ENCODE results near the gene HEXIM2. TPM values are rescaled to one million over a fixed set of nuclear protein-coding genes. Genes with fewer than 3 reads are reported as not detected.

The HEXIM2 gene
- total RNA-seq, 1 donor from 2014 or later: 10.4 TPM

GRCh38 chr17:45137561-45138305 lies 23.9 kb upstream of the HEXIM2 start:
- Mint-ChIP-seq H3K36me3 (ENCODE audit: low read depth) (no peaks in the 10 kb centered on the region), H3K4me3 (no peak overlapping the region), H3K4me1 (peaks cover 14% of the 10 kb centered on the region), H3K9me3 (no peaks in the 10 kb centered on the region), H3K27me3 (ENCODE audit: low read depth) (peaks cover 4% of the 10 kb centered on the region), H3K27ac (ENCODE audit: unreplicated experiment) (no peak overlapping the region)
- no peak for DNase-seq (ENCODE audit: low read depth, low spot score)
- TF ChIP-seq, protein P1, sequence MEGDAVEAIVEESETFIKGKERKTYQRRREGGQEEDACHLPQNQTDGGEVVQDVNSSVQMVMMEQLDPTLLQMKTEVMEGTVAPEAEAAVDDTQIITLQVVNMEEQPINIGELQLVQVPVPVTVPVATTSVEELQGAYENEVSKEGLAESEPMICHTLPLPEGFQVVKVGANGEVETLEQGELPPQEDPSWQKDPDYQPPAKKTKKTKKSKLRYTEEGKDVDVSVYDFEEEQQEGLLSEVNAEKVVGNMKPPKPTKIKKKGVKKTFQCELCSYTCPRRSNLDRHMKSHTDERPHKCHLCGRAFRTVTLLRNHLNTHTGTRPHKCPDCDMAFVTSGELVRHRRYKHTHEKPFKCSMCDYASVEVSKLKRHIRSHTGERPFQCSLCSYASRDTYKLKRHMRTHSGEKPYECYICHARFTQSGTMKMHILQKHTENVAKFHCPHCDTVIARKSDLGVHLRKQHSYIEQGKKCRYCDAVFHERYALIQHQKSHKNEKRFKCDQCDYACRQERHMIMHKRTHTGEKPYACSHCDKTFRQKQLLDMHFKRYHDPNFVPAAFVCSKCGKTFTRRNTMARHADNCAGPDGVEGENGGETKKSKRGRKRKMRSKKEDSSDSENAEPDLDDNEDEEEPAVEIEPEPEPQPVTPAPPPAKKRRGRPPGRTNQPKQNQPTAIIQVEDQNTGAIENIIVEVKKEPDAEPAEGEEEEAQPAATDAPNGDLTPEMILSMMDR (conservative IDR thresholded peaks at IDR 0.05): no peak

- Mint-ChIP-seq H3K4me1 (peaks cover 14% of the 10 kb centered on the region), H3K27ac (ENCODE audit: unreplicated experiment) (no peak overlapping the region)
These were observed 22.7 kb upstream of the HEXIM2 start for GRCh38 chr17:45138911-45139532.

GRCh38 chr17:45139533-45139920 lies 22.1 kb upstream of the HEXIM2 start:
- no peaks in the 10 kb centered on the region for H3K36me3 Mint-ChIP-seq (ENCODE audit: low read depth)
- no peaks in the 10 kb centered on the region for H3K9me3 Mint-ChIP-seq
- no peak for DNase-seq (ENCODE audit: low read depth, low spot score)
- H3K4me3 Mint-ChIP-seq: peak overlapping the region; percentile 28
- TF ChIP-seq, protein P1 (conservative IDR thresholded peaks at IDR 0.05): no peak
- H3K27me3 Mint-ChIP-seq (ENCODE audit: low read depth): peaks cover 4% of the 10 kb centered on the region
- no peak overlapping the region for H3K27ac Mint-ChIP-seq (ENCODE audit: unreplicated experiment)
- H3K4me1 Mint-ChIP-seq: peaks cover 14% of the 10 kb centered on the region

More at GRCh38 chr17:45138911-45139532, 22.7 kb upstream of the HEXIM2 start:
- Mint-ChIP-seq H3K36me3 (ENCODE audit: low read depth) (no peaks in the 10 kb centered on the region), H3K4me3 (no peak overlapping the region), H3K27me3 (ENCODE audit: low read depth) (peaks cover 4% of the 10 kb centered on the region), H3K9me3 (no peaks in the 10 kb centered on the region)
- TF ChIP-seq, protein P1 (conservative IDR thresholded peaks at IDR 0.05): no peak
- DNase-seq (ENCODE audit: low read depth, low spot score): no peak

- H3K36me3 Mint-ChIP-seq (ENCODE audit: low read depth): no peaks in the 10 kb centered on the region
- peaks cover 8% of the 10 kb centered on the region for H3K27me3 Mint-ChIP-seq (ENCODE audit: low read depth)
- H3K4me1 Mint-ChIP-seq: peaks cover 24% of the 10 kb centered on the region
- TF ChIP-seq, protein P1 (conservative IDR thresholded peaks at IDR 0.05): no peak
- DNase-seq (ENCODE audit: low read depth, low spot score): no peak
- no peaks in the 10 kb centered on the region for H3K9me3 Mint-ChIP-seq
- no peak overlapping the region for H3K27ac Mint-ChIP-seq (ENCODE audit: unreplicated experiment)
- H3K4me3 Mint-ChIP-seq: peak overlapping the region; percentile 31
These were observed 18.5 kb upstream of the HEXIM2 start for GRCh38 chr17:45143094-45143670.

- Mint-ChIP-seq H3K4me1 (peaks cover 29% of the 10 kb centered on the region), H3K27me3 (ENCODE audit: low read depth) (peaks cover 11% of the 10 kb centered on the region), H3K27ac (ENCODE audit: unreplicated experiment) (no peak overlapping the region), H3K9me3 (no peaks in the 10 kb centered on the region), H3K36me3 (ENCODE audit: low read depth) (no peaks in the 10 kb centered on the region), H3K4me3 (peak overlapping the region; percentile 66)
- DNase-seq (ENCODE audit: low read depth, low spot score): no peak
- TF ChIP-seq, protein P1 (conservative IDR thresholded peaks at IDR 0.05): no peak
These were observed 17.9 kb upstream of the HEXIM2 start for GRCh38 chr17:45143767-45144198.

Data from neural crest cell (in vitro differentiated cells).